Ishikawa (cell line): ENCODE measurements around the gene CTNNA3.
A peak's percentile ranks its signal among the peaks of the same experiment; 100 is the strongest.

Experiments
- CEBPB ChIP-seq: IDR thresholded peaks from 2 replicates; pipeline ENCODE4 v1.6.1; 2012
- CREB1 ChIP-seq: IDR thresholded peaks from 2 replicates; pipeline ENCODE4 v1.6.1; 2012; ENCODE audit warnings: low read depth
- EGR1 ChIP-seq: IDR thresholded peaks from 2 replicates; pipeline ENCODE4 v1.6.1; 2012
- EP300 ChIP-seq: IDR thresholded peaks from 2 replicates; pipeline ENCODE4 v1.6.1; 2012; ENCODE audit warnings: borderline replicate concordance
- FOXM1 ChIP-seq: IDR thresholded peaks from 2 replicates; pipeline ENCODE4 v1.6.1; 2012; ENCODE audit warnings: low read depth, borderline replicate concordance
- NFIC ChIP-seq: IDR thresholded peaks from 2 replicates; pipeline ENCODE4 v1.6.1; 2012
- RAD21 ChIP-seq: IDR thresholded peaks from 2 replicates; pipeline ENCODE4 v1.6.1; 2012; ENCODE audit warnings: low read depth
- TAF1 ChIP-seq: IDR thresholded peaks from 2 replicates; pipeline ENCODE4 v1.6.1; 2012; ENCODE audit warnings: low read depth, mild to moderate bottlenecking
- TCF12 ChIP-seq: IDR thresholded peaks from 2 replicates; pipeline ENCODE4 v1.6.1; 2012; ENCODE audit warnings: low read depth
- TEAD4 ChIP-seq: IDR thresholded peaks from 2 replicates; pipeline ENCODE4 v1.6.1; 2012
- YY1 ChIP-seq: IDR thresholded peaks from 2 replicates; pipeline ENCODE4 v1.6.1; 2012; ENCODE audit warnings: low read depth
- ZBTB7A ChIP-seq: IDR thresholded peaks from 2 replicates; pipeline ENCODE4 v1.6.1; 2012; ENCODE audit warnings: low read depth
- TF ChIP-seq, protein P1 (sequence below): IDR thresholded peaks from 2 replicates; pipeline ENCODE4 v1.6.1; 2012
- TF ChIP-seq, protein P2 (sequence below): IDR thresholded peaks from 2 replicates; pipeline ENCODE4 v1.6.1; 2012
- TF ChIP-seq, protein P3 (sequence below): IDR thresholded peaks from 2 replicates; pipeline ENCODE4 v1.6.1; 2012; ENCODE audit warnings: low read depth, mild to moderate bottlenecking

CTNNA3 gene

DNA sequence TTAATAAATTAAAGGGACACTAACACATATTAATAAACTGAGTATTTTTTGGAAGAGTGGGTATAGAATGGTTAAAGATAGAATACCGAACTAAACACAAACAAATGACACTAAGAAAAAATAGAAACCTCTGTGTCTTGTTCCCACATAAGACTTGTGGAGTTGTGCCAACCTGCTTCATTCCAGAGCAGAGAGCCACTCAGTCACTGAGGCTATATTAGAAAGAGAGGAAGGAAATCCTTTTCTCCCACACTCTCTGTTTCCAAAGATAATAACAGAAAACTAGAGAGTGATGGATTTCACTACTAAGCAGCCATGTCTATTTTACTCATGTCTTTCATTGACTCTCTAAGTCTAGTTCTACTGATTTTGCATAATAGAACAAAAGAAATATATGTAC, 26.0 kb downstream of the CTNNA3 start:
- TF ChIP-seq CEBPB (no peak), EGR1 (no peak), YY1 (no peak), TEAD4 (no peak), TAF1 (no peak), FOXM1 (no peak), NFIC (no peak)
- TF ChIP-seq, protein P1, sequence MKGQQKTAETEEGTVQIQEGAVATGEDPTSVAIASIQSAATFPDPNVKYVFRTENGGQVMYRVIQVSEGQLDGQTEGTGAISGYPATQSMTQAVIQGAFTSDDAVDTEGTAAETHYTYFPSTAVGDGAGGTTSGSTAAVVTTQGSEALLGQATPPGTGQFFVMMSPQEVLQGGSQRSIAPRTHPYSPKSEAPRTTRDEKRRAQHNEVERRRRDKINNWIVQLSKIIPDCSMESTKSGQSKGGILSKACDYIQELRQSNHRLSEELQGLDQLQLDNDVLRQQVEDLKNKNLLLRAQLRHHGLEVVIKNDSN, result no peak
- TF ChIP-seq, protein P2, sequence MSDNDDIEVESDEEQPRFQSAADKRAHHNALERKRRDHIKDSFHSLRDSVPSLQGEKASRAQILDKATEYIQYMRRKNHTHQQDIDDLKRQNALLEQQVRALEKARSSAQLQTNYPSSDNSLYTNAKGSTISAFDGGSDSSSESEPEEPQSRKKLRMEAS, result no peak

DNA sequence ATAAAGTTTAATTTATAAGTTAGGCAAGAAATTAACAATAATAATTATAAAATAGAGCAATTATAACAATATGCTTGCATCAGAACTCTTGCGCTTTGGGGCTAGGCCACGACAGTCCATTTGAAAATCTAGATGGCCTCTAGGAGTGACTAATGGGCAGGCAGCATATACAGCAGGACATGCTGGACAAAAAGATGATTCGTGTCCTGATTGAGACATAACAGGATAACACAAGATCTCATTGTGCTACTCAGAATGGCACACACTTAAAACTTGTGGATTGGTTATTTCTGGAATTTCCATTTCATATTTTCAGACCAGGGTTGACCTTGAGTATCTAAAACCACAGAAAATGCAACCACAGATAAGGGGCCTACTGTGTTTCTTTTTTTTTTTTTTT, 27.5 kb downstream of the CTNNA3 start:
- TF ChIP-seq FOXM1 (no peak), TEAD4 (no peak), NFIC (no peak), YY1 (no peak), EGR1 (no peak), TCF12 (no peak), CREB1 (no peak), EP300 (no peak), RAD21 (no peak), CEBPB (no peak), TAF1 (no peak), ZBTB7A (no peak)
- TF ChIP-seq, protein P3, sequence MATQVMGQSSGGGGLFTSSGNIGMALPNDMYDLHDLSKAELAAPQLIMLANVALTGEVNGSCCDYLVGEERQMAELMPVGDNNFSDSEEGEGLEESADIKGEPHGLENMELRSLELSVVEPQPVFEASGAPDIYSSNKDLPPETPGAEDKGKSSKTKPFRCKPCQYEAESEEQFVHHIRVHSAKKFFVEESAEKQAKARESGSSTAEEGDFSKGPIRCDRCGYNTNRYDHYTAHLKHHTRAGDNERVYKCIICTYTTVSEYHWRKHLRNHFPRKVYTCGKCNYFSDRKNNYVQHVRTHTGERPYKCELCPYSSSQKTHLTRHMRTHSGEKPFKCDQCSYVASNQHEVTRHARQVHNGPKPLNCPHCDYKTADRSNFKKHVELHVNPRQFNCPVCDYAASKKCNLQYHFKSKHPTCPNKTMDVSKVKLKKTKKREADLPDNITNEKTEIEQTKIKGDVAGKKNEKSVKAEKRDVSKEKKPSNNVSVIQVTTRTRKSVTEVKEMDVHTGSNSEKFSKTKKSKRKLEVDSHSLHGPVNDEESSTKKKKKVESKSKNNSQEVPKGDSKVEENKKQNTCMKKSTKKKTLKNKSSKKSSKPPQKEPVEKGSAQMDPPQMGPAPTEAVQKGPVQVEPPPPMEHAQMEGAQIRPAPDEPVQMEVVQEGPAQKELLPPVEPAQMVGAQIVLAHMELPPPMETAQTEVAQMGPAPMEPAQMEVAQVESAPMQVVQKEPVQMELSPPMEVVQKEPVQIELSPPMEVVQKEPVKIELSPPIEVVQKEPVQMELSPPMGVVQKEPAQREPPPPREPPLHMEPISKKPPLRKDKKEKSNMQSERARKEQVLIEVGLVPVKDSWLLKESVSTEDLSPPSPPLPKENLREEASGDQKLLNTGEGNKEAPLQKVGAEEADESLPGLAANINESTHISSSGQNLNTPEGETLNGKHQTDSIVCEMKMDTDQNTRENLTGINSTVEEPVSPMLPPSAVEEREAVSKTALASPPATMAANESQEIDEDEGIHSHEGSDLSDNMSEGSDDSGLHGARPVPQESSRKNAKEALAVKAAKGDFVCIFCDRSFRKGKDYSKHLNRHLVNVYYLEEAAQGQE, result no peak
- TF ChIP-seq, protein P2, result no peak
- TF ChIP-seq, protein P1, result no peak

DNA sequence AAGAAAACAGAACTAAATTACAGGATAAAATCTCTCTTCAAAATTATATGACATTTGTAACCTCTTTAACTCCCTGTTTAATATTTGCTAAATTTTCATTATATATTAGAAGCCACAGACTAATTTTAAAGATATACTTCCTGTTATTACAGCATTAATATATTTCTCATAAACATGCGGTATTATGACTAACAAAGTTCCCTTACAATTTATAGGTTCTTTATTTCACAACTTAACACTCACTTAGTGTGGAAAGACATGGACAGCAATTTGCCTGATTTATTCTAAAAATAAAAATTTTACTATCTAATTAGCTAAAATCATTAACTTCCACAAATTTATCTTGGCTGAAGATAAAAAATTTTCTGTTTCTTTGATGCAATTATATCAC, 29.0 kb downstream of the CTNNA3 start:
- TF ChIP-seq, protein P2, result no peak
- TF ChIP-seq CEBPB, result no peak
- TF ChIP-seq, protein P3, result no peak
- no peak for TF ChIP-seq EP300
- TF ChIP-seq ZBTB7A, result no peak
- no peak for TF ChIP-seq FOXM1
- TF ChIP-seq RAD21, result no peak
- TF ChIP-seq EGR1, result no peak
- TF ChIP-seq TEAD4, result no peak
- no peak for TF ChIP-seq NFIC
- TF ChIP-seq TAF1, result no peak
- TF ChIP-seq CREB1, result no peak
- no peak for TF ChIP-seq YY1
- TF ChIP-seq TCF12, result no peak
- TF ChIP-seq, protein P1, result no peak

DNA sequence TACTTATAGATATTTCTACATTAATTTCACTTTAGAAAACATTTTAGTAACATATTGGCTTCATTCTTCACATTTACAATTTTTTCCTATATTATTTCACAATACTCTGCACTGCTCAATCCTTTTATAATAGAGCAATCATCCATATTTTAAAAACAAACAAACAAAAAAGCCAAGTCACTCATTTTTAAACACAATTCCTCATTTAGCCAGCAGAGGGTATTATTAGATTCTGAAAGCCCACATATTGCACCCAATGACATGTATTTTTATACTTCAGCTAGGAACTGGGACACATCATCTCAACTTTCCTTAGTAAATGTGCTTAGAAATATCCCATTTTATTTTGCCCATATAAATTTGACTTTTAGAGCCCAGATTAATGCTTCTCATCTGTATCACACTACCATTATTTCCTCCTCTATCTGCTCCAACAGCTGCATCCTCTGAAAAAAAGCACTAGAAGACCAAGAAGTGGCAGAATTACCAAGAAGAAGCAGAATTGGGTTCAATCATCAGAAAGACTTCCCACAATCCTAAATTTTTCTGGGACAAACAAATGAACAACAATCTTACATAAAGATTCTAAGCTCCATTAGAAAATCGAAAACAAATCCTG, 29.5 kb downstream of the CTNNA3 start:
- TF ChIP-seq RAD21 (peak; percentile 64), TCF12 (no peak), NFIC (no peak), CREB1 (no peak), YY1 (no peak), TEAD4 (no peak), CEBPB (no peak), TAF1 (no peak), FOXM1 (peak; percentile 67)
- TF ChIP-seq, protein P2, result no peak

DNA sequence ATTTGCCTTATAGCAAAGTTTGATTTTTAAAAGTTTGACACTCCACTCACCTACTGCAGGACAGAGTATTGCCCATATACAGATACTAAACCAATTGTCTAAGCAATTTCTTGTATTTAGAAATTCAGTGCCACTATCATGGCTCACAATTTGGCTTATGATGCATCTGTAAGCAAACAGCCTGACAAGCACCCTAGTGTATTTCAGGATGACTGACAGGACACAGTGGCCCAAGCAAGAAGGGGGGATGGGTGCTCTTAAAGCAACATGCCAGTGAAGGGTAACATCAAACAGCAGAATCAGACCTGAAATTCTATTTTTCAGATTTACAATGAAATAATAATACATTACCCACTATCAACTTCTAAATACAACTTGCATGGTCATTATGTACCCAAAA, 30.5 kb downstream of the CTNNA3 start:
- TF ChIP-seq TCF12, result 0 out of 2 replicates have a peak, but pooled peaks have one; percentile 44
- TF ChIP-seq, protein P2, result peak; percentile 60; the same call in 1 of the 2 replicates
- TF ChIP-seq EP300, result 0 out of 2 replicates have a peak, but pooled peaks have one; percentile 39
- no peak for TF ChIP-seq TEAD4
- TF ChIP-seq, protein P1, result no peak
- TF ChIP-seq FOXM1, result 0 out of 2 replicates have a peak, but pooled peaks have one; percentile 11
